Endothelial cell of umbilical vein (primary cell): ENCODE measurements around the gene OR6Q1. TPM values are rescaled to one million over a fixed set of nuclear protein-coding genes. Genes with fewer than 3 reads are reported as not detected.

Source experiments
- BruUV-seq: library from RNA; stranded (reverse); fragments of 400-500 nt; replicated peaks from 2 replicates; lab custom pipeline; 2021; lab: Mats Ljungman, UMichigan
- CTCF ChIA-PET: fragments of 300-600, 350-600 bp; sonication (Branson Sonifier 250); formaldehyde crosslinking; loops from one replicate; lab custom pipeline; 2021; ENCODE audit warnings: antibody characterized with exemption, inconsistent platforms; lab: Charles Lee
- POLR2A ChIA-PET: fragments of 300-600, 350-600 bp; sonication (Branson Sonifier 250); formaldehyde crosslinking; loops from one replicate; lab custom pipeline; 2021; ENCODE audit warnings: antibody characterized with exemption, inconsistent platforms; lab: Charles Lee
- DNase-seq: peaks from one replicate; pipeline ENCODE4 v3.0.0-alpha.2; 2011; ENCODE audit warnings: low read depth, low spot score
- FAIRE-seq: peaks from 2 replicates; lab custom pipeline; 2011; peaks lifted over from hg19 to GRCh38; lab: Jason Lieb, UNC
- H2AFZ ChIP-seq: 2 replicates; pipeline ENCODE4 v1.6.0; 2012; ENCODE audit warnings: low read depth, low read length, control low read depth, inconsistent platforms
- H3K27ac ChIP-seq: 2 replicates; pipeline ENCODE4 v1.5.1; 2011; ENCODE audit warnings: low read depth, mild to moderate bottlenecking, control low read depth, low read length, moderate library complexity; ENCODE audit not compliant: insufficient read depth
- H3K27me3 ChIP-seq, 2 experiments: 2 replicates each; pipeline versions ENCODE4 v1.6.0 to v1.6.1; 2011; ENCODE audit warnings: low read length in 2 of 2, mixed read lengths in 1 of 2; ENCODE audit not compliant: control insufficient read depth in 2 of 2, insufficient read depth in 2 of 2
- H3K36me3 ChIP-seq, 2 experiments: 2 replicates in 1 of 2; 3 replicates in 1 of 2; pipeline ENCODE4 v1.5.1; 2011; ENCODE audit warnings: low read length in 2 of 2, mild to moderate bottlenecking in 1 of 2, moderate library complexity in 1 of 2; ENCODE audit not compliant: control insufficient read depth in 2 of 2, insufficient read depth in 2 of 2; ENCODE audit errors: extremely low read depth in 1 of 2
- H3K4me1 ChIP-seq: 3 replicates; pipeline ENCODE4 v1.5.1; 2011; ENCODE audit warnings: mild to moderate bottlenecking, low read length; ENCODE audit not compliant: control insufficient read depth, insufficient read depth; ENCODE audit errors: extremely low read depth
- H3K4me2 ChIP-seq: 2 replicates; pipeline ENCODE4 v1.6.1; 2011; ENCODE audit warnings: low read length, control low read depth, mixed read lengths; ENCODE audit not compliant: insufficient read depth
- H3K4me3 ChIP-seq, 3 experiments: fragments of 200-600 bp in 1 of 3; sonication (generic), shearing (Covaris generic) in 1 of 3; replicated peaks in 1 of 3; 2 replicates each; pipeline ENCODE4 v1.5.1; 2011 to 2016; ENCODE audit warnings: control low read depth in 3 of 3, low read length in 3 of 3, mild to moderate bottlenecking in 2 of 3, inconsistent platforms in 1 of 3, low read depth in 1 of 3, moderate library complexity in 1 of 3; ENCODE audit not compliant: insufficient read depth in 1 of 3
- H3K79me2 ChIP-seq: 2 replicates; pipeline ENCODE4 v1.6.0; 2012; ENCODE audit warnings: low read length, inconsistent platforms; ENCODE audit not compliant: control insufficient read depth, insufficient read depth
- H3K9ac ChIP-seq: replicated peaks from 2 replicates; pipeline ENCODE3; 2011; ENCODE audit warnings: low read length, control low read depth; ENCODE audit not compliant: insufficient read depth; ENCODE audit errors: extremely low read depth
- H3K9me1 ChIP-seq: replicated peaks from 3 replicates; pipeline ENCODE4 v1.6.0; 2011; ENCODE audit warnings: mild to moderate bottlenecking, low read length; ENCODE audit not compliant: control insufficient read depth, insufficient read depth; ENCODE audit errors: extremely low read depth
- H3K9me3 ChIP-seq: replicated peaks from 2 replicates; pipeline ENCODE4 v1.5.1; 2012; ENCODE audit warnings: low read length, inconsistent platforms; ENCODE audit not compliant: control insufficient read depth, insufficient read depth
- H4K20me1 ChIP-seq: replicated peaks from 2 replicates; pipeline ENCODE3; 2011; ENCODE audit warnings: mild to moderate bottlenecking, low read length; ENCODE audit not compliant: control insufficient read depth, insufficient read depth; ENCODE audit errors: extremely low read depth
- EZH2 ChIP-seq: IDR thresholded peaks from 2 replicates; pipeline ENCODE4 v1.6.1; 2012; ENCODE audit warnings: borderline replicate concordance, low read depth, mild to moderate bottlenecking, moderate library complexity, low read length, inconsistent platforms; ENCODE audit not compliant: severe bottlenecking
- FOS ChIP-seq: IDR thresholded peaks from 2 replicates; pipeline ENCODE4 v1.6.1; 2011; ENCODE audit warnings: mild to moderate bottlenecking, low read length, moderate library complexity, borderline replicate concordance; ENCODE audit not compliant: insufficient read depth
- GATA2 ChIP-seq: IDR thresholded peaks from 2 replicates; pipeline ENCODE4 v1.7.0; 2011; ENCODE audit warnings: low read depth, mild to moderate bottlenecking, moderate library complexity, mixed read lengths, low read length; ENCODE audit not compliant: insufficient read length, insufficient read depth
- JUN ChIP-seq: IDR thresholded peaks from 2 replicates; pipeline ENCODE4 v1.6.1; 2011; ENCODE audit warnings: borderline replicate concordance, low read depth; ENCODE audit not compliant: insufficient read length, insufficient read depth
- MYC ChIP-seq: IDR thresholded peaks from one replicate; pipeline ENCODE4 v1.6.1; 2011; ENCODE audit warnings: mild to moderate bottlenecking, low read depth, low read length
- POLR2A ChIP-seq: IDR thresholded peaks from 2 replicates; pipeline ENCODE4 v1.6.1; 2012; ENCODE audit warnings: low read depth, mild to moderate bottlenecking, control low read depth, low read length
- POLR2AphosphoS5 ChIP-seq: IDR thresholded peaks from 2 replicates; pipeline ENCODE4 v1.6.1; 2012; ENCODE audit warnings: low read depth, mild to moderate bottlenecking, control low read depth, low read length, moderate library complexity; ENCODE audit not compliant: insufficient read depth
- dilution Hi-C: fragments of 300-500 bp; cut with MboI; formaldehyde crosslinking; loops from one replicate; pipeline ENCODE4 v1.15.0; 2019; ENCODE audit warnings: low sequenced_read_pairs; ENCODE audit not compliant: extremely low pct_ligation_motif_present
- intact Hi-C: fragments of 100-400 bp; cut with micrococcal nuclease; formaldehyde crosslinking; loops from one replicate; pipeline ENCODE4 v1.10.0; 2022
- polyA plus RNA-seq, 4 experiments: library from polyadenylated mRNA; depleted of rRNA in 3 of 4; stranded (reverse) in 3 of 4; unstranded in 1 of 4; fragments of >200 nt; gene quantifications; 2 replicates each; pipeline versions ENCODE4 v1.2.1 to v1.2.3, GENCODE V29; 2011 to 2012; ENCODE audit warnings: missing spikeins in 1 of 4
- total RNA-seq: library from RNA; stranded (reverse); gene quantifications from 2 replicates; pipeline ENCODE4 v1.2.3, GENCODE V29; 2021
- TF ChIP-seq, protein P1 (sequence below), 2 donors: IDR thresholded peaks; 1 replicate in 1 of 2; 2 replicates in 1 of 2; pipeline ENCODE4 v1.5.1; 2011; ENCODE audit warnings: low read length in 2 of 2, mild to moderate bottlenecking in 2 of 2, moderate library complexity in 2 of 2, control low read depth in 1 of 2, inconsistent platforms in 1 of 2, low read depth in 1 of 2; ENCODE audit not compliant: insufficient read depth in 1 of 2; ENCODE audit errors: extremely low read depth in 1 of 2

OR6Q1 gene
- total and polyA plus RNA-seq, 2 donors (not counting 3 experiments of a cell fraction or from before 2014, with no cell fraction given): not detected

DNA sequence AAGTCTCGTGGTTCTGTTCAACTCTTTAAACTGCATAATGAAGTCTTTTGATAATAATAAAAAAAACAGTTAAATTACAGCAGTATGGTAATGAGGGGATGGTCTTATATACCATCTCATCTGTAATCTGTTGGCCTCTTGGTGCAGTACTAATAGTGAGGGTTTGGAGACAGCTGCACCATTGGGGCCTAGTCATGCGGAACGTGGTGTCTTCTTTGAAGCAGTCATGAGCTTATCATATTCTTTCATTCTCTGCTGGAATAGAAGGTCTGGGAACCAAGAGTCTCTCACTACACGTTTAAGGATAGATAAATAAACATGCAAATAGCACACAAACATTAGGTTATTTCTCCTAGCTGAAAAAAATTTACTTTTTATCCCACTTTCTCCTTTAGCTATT lies 48.0 kb upstream of the OR6Q1 start:
- no TSS peak for BruUV-seq
- Histone ChIP-seq H3K36me3 (no peaks in the 10 kb centered on the region), H3K9me1 (no peaks in the 10 kb centered on the region), H3K27me3 (peaks cover 9 to 11% of the 10 kb centered on the region in 2 experiments), H3K4me1 (no peaks in the 10 kb centered on the region), H3K4me3 (no peak overlapping the region), H4K20me1 (no peaks in the 10 kb centered on the region), H3K9ac (no peak overlapping the region), H2AFZ (no peak overlapping the region), H3K9me3 (no peaks in the 10 kb centered on the region), H3K4me2 (no peak overlapping the region), H3K27ac (no peak overlapping the region), H3K79me2 (no peaks in the 10 kb centered on the region)
- DNase-seq: no peak
- no peak for FAIRE-seq
- no peak for TF ChIP-seq POLR2AphosphoS5
- TF ChIP-seq POLR2A: no peak
- TF ChIP-seq JUN: no peak
- no peak for TF ChIP-seq GATA2
- TF ChIP-seq EZH2: no peak
- no peak for TF ChIP-seq MYC
- no peak for TF ChIP-seq FOS
- TF ChIP-seq, protein P1, sequence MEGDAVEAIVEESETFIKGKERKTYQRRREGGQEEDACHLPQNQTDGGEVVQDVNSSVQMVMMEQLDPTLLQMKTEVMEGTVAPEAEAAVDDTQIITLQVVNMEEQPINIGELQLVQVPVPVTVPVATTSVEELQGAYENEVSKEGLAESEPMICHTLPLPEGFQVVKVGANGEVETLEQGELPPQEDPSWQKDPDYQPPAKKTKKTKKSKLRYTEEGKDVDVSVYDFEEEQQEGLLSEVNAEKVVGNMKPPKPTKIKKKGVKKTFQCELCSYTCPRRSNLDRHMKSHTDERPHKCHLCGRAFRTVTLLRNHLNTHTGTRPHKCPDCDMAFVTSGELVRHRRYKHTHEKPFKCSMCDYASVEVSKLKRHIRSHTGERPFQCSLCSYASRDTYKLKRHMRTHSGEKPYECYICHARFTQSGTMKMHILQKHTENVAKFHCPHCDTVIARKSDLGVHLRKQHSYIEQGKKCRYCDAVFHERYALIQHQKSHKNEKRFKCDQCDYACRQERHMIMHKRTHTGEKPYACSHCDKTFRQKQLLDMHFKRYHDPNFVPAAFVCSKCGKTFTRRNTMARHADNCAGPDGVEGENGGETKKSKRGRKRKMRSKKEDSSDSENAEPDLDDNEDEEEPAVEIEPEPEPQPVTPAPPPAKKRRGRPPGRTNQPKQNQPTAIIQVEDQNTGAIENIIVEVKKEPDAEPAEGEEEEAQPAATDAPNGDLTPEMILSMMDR (IDR thresholded peaks at IDR 0.05; ENCODE audit: extremely low read depth in 1 of 2, insufficient read depth in 1 of 2, low read depth in 1 of 2, low read length in 2 of 2): no peak
- intact Hi-C loops (no loop called here), dilution Hi-C loops (no loop called here)
- POLR2A ChIA-PET: no interaction called here
- CTCF ChIA-PET: interaction anchor here (0.7 kb wide), 1 partner anchor 19 kb away, joined by 3 read pairs; no protein-coding TSS in a partner anchor
